GM12872 (cell line): ENCODE measurements around the gene BEND7.

Source experiments
- TF ChIP-seq, protein P1 (sequence below): IDR thresholded peaks from 3 replicates; pipeline ENCODE4 v1.5.1; 2011; ENCODE audit warnings: low read depth, mild to moderate bottlenecking, low read length, moderate library complexity; ENCODE audit not compliant: insufficient read depth

The BEND7 gene

DNA sequence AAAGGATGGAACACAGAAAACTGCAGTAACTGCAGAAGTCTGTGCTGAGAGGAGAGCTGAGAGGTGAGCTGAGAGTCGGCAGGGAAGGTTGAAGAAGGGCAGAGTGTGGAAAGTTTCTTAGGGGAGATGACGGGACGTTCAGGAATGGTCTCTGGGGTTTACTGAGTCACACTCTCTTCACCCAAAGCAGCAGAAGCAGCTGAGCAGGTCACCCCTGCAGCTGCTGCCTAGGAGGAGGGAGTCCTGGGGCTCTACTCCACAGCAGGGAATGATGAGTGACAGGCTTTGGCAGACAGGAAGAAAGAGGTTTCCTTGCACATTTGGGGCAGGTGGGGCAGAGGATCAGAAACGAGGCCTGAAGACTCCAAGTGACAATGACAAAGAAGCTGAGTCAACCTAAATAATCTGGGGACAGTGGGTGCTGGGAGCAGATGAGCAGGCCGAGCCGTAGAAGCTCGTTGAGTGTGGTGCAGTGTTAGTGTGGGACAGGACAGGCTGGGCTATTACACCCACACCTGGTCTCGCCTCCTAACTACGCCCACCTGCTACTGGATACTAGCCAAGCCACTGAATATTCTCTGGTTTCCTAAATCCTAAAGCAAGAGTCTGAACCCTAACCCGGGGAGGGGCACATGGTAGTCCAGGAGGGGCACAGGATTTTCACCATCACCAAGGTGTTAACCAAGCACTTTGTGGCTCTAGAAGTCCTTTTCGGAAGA lies 24.9 kb downstream of the BEND7 start:
- TF ChIP-seq, protein P1, sequence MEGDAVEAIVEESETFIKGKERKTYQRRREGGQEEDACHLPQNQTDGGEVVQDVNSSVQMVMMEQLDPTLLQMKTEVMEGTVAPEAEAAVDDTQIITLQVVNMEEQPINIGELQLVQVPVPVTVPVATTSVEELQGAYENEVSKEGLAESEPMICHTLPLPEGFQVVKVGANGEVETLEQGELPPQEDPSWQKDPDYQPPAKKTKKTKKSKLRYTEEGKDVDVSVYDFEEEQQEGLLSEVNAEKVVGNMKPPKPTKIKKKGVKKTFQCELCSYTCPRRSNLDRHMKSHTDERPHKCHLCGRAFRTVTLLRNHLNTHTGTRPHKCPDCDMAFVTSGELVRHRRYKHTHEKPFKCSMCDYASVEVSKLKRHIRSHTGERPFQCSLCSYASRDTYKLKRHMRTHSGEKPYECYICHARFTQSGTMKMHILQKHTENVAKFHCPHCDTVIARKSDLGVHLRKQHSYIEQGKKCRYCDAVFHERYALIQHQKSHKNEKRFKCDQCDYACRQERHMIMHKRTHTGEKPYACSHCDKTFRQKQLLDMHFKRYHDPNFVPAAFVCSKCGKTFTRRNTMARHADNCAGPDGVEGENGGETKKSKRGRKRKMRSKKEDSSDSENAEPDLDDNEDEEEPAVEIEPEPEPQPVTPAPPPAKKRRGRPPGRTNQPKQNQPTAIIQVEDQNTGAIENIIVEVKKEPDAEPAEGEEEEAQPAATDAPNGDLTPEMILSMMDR, result no peak

DNA sequence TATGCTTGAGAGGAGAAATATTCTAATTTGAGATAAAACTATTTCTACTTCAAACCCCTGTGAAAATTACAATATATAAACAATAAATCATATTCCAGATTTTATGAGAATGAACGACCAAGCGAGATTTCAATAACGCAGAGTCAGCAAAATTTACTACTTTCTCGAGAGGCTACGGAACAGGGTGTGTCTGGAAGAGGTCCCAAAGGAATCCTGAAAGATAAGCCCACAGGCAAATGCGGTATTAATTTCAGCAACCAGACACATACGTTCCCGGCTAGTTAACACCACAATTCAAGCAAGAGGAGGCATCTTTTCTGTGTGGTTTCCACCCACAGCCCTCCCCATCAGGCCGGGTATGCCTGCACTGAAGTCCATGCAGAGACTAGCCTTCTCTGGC lies 26.4 kb downstream of the BEND7 start:
- TF ChIP-seq, protein P1, result no peak

DNA sequence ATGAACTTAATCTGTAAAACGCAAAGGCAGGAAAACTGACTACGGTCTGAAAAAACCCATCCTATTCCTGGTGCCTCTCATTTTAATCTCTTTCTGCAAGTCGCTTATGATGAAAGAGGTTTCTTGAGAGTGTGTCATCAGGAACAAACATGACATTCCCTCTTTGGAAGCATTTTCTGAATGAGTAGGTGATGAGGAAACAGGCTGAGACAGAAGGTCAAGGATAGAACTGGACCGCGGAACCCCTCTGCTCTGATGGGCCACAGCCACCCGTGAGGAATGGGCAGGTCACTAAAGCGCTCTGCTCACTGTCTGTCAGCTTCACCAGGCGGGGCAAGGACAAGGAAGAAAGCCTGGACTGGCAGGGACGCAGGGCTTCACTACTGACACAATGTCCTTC lies 28.6 kb downstream of the BEND7 start:
- TF ChIP-seq, protein P1, result no peak

DNA sequence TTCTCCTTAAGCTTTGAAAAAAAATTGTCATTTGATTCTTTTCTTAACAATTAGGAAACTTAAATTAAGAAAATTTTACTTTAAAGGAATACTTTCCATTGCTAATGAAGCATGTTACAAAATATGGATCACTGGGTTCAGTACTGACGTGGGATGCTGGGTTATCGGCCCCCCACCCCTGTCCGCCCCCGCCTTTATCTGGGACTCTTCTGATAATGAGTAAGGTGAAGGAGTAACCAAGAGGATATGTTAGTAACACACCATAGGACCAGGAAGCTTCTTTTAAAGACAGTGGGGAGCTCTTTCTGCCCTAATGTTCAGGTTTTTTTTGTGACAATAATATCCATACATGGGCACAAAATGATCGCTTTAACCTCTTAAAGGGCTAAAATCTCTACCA lies 29.7 kb downstream of the BEND7 start:
- TF ChIP-seq, protein P1, result no peak

DNA sequence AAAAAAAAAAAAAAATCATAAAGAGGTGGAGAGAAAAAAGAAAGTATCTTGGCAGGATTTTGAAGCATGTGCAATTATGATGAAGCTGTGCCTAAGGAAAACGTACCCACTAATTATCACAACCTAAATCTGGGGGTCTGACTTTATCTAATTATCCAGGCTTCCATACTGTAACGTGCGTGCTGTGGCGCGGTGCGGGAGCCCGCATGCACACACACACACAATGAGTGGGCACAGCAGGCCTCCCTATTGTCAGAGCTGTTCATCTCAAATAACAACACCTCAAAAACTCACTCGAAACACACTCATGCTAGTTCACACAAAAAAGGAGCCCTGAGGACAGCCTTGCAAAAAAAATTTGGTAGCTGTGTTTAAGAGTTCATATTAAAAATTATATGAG lies 31.9 kb downstream of the BEND7 start:
- TF ChIP-seq, protein P1, result no peak

DNA sequence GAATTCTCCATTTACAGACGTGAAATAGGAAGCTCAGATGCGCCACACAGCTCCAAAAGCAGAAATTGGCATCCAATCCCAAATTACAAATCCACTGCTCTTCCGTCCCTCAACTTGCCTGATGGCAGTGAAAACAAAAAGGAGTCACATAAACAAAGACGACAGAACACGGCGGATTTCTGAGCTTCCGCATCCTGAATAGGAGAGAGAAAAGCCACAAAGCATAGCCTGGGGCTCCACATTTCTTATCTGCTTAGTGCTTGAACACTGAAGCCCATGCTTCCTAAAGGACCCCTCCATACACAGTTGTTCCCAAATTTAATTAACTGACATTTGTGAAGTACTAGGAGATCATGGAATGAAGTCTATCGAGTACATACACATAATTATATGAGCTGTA lies 32.6 kb downstream of the BEND7 start:
- TF ChIP-seq, protein P1, result no peak

DNA sequence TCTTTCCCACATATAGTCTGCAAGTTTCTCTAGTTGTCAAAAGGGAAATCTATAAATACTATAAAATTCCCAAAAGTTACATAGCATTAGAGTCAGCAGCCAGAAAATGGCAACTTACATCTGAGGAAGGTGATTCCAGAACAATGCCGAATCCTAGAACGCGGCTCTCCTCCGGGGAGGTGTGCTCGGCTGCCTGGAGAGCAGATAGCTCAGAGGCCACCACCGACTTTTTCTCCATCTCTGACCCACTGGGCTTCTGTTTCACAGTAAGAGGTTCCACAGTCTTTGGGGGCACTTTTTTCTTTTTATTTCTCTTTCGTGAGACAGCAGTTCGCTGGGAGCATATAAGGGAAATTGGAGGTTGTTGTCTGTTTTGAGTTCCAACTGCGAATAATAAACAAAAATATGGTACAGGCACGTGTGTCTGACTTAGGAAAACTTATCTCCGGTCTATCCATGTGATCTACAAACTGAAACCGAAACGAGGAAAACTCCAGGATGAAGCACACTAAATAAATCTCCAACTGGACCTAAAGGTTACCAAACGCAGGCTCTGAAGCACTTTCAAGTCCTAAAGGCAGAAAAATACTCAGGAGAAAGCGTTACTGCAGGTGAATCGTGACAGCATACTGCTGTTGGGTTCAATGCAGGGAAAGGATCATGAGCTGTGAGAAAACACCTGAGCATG lies 36.2 kb downstream of the BEND7 start:
- TF ChIP-seq, protein P1, result no peak
